GM21390 (cell line): ENCODE measurements around the gene FREM2.

Experiments
- ATAC-seq: cut with Tn5 transposase; IDR thresholded peaks from one replicate; pipeline ENCODE4 v1.9.1; 2021; ENCODE audit not compliant: unreplicated experiment

FREM2 gene

DNA sequence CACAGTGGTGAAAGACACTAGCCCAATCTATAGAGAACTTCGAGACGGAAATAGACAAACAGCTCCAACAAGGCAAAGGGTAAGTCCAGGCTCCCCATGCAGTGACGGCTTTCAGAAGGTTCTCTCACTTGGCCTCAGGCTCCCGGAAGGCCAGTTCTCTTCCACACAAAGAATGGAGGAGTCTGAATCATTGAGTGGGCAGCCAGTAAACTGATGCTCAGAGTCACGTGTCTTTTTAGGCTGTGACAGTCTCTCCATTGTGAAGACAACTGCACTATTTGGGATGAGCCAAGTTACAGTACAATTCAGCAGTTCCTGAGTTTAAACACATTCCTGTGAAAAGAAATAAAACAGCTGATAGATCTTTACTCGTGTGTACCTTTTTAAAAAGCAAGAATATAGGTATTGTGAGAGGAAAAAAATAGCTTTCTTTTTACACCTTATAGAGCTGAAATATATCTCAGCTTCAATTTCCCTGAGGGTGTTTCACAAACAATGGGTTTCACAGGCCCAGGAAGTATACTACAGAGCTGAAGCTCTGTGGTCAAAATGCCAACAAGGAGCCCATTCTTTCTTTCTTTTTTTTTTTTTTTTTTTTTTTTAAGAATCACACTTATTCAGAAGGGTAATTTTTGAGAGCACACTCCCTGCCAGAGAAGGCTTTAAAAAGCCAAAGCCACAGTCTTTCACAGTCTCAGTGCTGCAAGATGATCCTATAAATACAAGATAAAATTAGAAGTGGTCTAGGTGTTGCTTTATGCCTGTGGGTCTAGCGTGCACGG, 135.1 kb downstream of the FREM2 start:
- ATAC-seq = no peak

DNA sequence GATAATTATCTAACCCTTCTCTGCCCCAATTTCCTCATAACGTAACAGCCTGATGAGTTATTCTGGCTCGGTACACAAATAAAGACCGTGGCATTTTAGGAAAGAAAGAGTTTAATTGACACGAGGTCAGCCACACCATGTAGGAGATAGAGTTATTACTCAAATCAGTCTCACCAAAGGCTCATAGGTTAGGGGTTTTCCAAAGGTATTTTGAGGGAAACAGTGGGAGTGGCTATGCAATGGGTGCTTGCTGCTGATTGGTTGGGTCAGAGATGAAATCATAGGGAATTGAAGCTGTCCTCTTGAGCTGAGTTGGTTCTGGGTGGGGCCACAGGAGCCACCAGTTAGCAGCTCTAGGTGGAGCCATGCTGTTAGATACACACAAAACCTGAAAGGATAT, 137.5 kb downstream of the FREM2 start:
- ATAC-seq = peak; percentile 60

- ATAC-seq = no peak
These were observed 139.4 kb downstream of the FREM2 start for GRCh38 chr13:38826182-38826813.

- no peak for ATAC-seq
These were observed 143.7 kb downstream of the FREM2 start for GRCh38 chr13:38830442-38831045.

DNA sequence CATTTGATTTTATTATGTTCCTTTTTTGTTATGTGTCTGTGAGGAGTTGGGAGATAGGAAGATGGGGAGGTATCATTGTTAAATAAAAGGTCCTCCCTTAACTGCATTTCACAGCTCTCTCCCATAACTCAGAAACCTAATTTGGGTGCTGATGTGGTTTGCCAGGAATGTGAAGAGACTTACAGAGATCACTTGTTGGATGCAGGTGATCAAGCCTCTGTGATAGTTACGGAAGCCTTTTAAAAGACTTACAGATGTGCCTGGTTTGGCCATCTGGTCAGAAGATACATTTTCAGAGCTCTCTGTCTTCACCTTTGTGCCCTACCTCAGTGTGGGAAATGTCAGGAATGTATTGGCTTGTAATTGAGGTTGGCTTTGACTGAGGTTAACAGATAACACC, 157.7 kb downstream of the FREM2 start:
- no peak for ATAC-seq

DNA sequence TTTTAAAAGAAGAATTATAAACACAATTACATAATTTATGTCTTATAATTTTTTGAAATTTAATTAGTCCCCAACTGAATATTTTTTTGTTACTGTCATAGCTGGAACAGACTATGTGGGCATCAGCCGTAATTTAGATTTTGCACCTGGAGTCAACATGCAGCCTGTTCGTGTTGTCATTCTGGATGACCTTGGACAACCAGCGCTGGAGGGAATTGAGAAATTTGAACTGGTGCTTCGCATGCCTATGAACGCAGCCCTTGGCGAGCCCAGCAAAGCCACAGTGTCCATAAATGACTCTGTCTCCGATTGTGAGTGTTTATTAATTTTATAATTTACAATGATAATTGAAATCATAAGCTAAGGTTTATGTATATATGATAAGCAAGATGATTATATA, 161.5 kb downstream of the FREM2 start:
- ATAC-seq = no peak

DNA sequence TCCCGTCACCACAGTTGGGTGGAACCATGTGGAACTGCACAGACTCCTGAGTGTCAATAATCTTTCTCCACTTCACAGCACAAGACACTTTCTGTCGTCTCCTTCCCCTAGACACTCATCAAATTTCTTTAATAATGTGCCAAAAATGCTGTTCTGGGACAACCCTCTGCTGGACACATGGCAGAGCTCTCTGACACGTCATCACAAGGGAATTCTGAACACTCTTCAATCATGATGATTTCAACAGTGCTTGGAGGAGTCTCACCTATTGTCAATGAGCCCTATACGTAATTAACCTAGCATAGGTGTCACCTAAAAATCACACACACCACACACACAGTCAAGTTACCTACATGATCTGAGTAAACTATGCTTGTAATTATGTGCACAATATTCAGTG, 162.4 kb downstream of the FREM2 start:
- no peak for ATAC-seq

DNA sequence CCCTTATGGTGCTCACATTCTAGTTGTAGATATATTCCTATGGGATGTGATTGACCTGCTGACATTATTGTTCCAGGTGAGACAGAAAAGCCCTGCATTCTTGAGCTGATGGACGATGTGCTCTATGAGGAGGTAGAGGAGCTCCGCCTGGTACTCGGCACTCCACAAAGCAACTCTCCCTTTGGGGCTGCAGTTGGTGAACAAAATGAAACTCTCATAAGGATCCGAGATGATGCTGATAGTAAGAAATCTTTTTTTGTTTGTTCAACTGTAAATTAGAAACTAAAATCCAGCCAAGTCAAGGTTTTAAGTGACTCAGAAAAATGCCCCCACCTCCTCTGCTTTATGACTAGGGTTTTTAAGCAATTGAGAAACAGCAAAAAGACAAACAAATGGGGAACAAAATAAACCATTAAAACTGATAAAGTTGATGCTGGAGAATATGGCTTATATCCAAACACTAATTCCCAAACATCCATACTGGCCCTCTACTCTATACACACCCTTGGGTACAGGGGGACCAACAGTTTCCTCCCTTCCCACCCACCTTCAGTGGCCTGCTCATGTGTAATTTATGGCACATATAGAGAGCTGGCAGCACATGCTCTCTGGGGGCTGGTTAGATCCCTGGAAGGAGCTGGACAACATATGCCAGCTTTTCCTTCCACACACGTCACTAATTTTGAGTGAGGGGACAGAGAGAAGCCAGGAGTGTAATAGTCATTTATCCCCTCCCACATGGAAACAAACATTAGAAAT, 164.2 kb downstream of the FREM2 start:
- peak; percentile 56 for ATAC-seq

GRCh38 chr13:38854226-38854625, 167.3 kb downstream of the FREM2 start:
- no peak for ATAC-seq

DNA sequence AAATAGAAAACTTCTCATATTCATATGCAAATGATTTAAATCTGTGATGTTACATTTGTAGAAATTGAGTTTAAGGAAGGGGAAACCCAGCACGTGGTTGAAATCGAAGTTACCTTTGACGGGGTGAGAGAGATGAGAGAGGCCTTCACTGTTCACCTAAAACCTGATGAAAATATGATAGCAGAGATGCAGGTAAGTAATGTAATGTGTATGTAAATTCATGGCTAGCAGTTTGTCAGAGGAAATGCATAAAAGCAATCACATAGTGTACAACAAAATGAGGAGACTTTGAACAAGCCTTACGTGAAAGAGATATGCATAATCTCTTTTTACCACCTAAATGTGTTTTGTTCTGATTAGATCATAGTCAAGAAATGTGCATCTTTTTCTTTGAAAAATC, 169.2 kb downstream of the FREM2 start:
- no peak for ATAC-seq

- ATAC-seq = no peak
These were observed 175.6 kb downstream of the FREM2 start for GRCh38 chr13:38862443-38862842.

GRCh38 chr13:38863536-38863935, 176.7 kb downstream of the FREM2 start:
- ATAC-seq = no peak

GRCh38 chr13:38866649-38867048, 179.8 kb downstream of the FREM2 start:
- no peak for ATAC-seq

GRCh38 chr13:38868399-38868798, 181.5 kb downstream of the FREM2 start:
- no peak for ATAC-seq

- ATAC-seq = no peak
These were observed 182.0 kb downstream of the FREM2 start for GRCh38 chr13:38868870-38869269.

- no peak for ATAC-seq
These were observed 184.4 kb downstream of the FREM2 start for GRCh38 chr13:38871275-38871674.

DNA sequence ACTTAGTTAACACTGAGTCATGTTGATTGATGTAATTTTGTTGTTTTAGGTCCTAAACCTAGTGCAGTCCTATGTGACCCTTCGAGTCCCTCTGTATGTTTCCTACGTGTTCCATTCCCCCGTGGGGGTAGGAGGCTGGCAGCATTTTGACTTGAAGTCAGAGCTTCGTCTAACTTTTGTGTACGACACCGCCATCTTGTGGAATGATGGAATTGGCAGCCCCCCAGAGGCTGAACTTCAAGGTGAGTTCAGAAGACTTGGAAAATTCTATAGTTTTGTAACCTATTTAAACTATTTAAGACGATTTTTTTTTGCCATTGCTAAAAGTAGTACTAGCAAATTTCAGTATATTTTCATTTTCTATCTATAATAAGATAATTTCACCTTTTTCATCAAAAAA, 185.8 kb downstream of the FREM2 start:
- ATAC-seq = peak; percentile 59

- ATAC-seq = no peak
These were observed 188.5 kb downstream of the FREM2 start for GRCh38 chr13:38875186-38875875.

DNA sequence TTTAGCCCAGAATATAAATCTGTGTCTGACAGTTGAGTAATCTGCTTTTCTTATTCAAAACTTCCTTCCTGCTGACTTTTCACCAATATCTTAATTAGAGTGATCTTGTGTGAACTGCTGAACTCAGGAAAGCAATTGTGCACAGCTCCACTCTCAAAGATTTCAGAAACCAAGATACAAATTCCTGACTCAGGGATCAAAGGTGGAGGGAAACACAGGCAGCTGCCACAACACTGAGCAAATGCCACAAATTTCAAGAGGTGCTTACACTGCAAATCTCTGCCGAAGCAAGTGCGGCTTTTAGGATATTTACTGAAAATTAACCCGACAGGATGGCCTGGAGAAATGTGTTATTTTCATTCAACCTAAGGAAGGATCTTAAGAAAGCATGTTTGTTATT, 192.4 kb downstream of the FREM2 start:
- no peak for ATAC-seq

DNA sequence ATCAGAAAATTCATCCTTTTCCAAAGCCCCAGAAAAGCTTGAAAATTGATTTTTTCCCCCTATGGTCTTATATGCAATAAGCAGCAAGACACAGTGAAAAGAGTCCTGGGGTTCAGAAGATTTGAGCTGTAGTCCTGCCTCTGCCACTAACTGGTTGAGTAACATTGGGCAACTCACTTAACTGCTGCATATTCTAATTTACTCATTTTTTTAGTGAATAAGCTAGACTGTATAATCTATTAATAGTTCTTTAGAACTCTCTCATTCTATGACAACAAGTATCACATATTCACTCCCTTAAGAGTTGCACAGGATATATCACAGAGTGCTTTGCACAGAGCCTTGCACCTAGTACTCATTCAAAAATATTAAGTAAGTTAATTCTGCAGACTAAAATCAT, 192.9 kb downstream of the FREM2 start:
- no peak for ATAC-seq

- ATAC-seq = no peak
These were observed 193.5 kb downstream of the FREM2 start for GRCh38 chr13:38880397-38880796.
